ENCODE results near the gene LUC7L. TPM values are rescaled to one million over a fixed set of nuclear protein-coding genes. Genes with fewer than 3 reads are reported as not detected.
A peak's percentile ranks its signal among the peaks of the same experiment; 100 is the strongest.

Gene LUC7L
- total RNA-seq, 1 experiment from 2014 or later, result 74.1 TPM

DNA sequence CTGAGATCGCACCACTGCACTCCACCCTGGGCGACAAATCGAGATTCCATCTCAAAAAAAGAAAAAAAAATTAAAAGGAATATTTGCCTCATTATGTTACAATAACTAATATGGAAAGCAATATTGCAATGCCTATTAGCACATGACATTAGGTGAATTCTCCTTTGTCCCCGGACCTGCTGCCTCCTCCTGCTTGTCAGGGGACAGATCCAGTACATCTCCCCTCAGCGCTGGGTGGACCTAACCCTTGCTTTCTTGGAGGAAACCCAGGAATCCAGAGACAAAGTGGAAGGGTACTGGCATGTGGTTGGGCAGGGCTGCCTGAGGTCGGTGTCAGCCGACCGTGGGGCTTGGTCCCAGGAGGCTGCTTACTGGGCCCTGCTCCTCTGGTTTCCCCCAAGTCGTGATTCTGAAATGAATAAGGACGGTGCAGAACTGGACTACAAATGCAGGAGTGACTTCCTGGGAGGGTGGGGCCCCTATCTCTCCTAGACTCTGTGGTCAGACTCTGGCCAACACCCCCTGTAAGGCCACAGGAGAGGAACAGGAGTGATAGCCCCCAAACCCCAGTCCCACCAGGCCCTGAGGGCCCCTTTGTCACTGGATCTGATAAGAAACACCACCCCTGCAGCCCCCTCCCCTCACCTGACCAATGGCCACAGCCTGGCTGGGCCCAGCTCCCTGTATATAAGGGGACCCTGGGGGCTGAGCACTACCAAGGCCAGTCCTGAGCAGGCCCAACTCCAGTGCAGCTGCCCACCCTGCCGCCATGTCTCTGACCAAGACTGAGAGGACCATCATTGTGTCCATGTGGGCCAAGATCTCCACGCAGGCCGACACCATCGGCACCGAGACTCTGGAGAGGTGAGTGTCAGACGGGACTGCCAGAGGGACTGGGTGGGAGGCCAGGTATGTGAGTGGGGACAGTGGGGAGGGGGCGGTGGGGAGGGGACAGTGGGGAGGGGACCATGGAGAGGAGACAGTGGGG, 76.8 kb downstream of the LUC7L start, which contains the start of gene HBZ:
HBZ (plus strand) TSS at position 504 of the 988 bp plus-strand sequence; CDS start at position 770, 266 bp downstream.
- Mint-ChIP-seq H3K27me3 (ENCODE audit: insufficient read depth, unreplicated experiment) (peaks cover 15% of the 10 kb centered on the region), H3K36me3 (ENCODE audit: insufficient read depth, unreplicated experiment) (no peaks in the 10 kb centered on the region), H3K4me1 (ENCODE audit: insufficient read depth, unreplicated experiment) (peaks cover 15% of the 10 kb centered on the region), H3K9me3 (ENCODE audit: unreplicated experiment) (no peaks in the 10 kb centered on the region), H3K27ac (ENCODE audit: low read depth, unreplicated experiment) (peak within 1 kb of the TSS; percentile 31), H3K4me3 (ENCODE audit: unreplicated experiment) (no peak within 1 kb of the TSS)
- BruUV-seq (replicated peaks), result no TSS peak
- CTCF ChIA-PET, result interaction anchor here (1.1 kb wide), 1 partner anchor 35 kb away, joined by 4 read pairs; no protein-coding TSS in a partner anchor
- intact Hi-C loops (cut with micrococcal nuclease), result no loop called here
- POLR2A ChIA-PET, result no interaction called here
- TF ChIP-seq, protein P1, sequence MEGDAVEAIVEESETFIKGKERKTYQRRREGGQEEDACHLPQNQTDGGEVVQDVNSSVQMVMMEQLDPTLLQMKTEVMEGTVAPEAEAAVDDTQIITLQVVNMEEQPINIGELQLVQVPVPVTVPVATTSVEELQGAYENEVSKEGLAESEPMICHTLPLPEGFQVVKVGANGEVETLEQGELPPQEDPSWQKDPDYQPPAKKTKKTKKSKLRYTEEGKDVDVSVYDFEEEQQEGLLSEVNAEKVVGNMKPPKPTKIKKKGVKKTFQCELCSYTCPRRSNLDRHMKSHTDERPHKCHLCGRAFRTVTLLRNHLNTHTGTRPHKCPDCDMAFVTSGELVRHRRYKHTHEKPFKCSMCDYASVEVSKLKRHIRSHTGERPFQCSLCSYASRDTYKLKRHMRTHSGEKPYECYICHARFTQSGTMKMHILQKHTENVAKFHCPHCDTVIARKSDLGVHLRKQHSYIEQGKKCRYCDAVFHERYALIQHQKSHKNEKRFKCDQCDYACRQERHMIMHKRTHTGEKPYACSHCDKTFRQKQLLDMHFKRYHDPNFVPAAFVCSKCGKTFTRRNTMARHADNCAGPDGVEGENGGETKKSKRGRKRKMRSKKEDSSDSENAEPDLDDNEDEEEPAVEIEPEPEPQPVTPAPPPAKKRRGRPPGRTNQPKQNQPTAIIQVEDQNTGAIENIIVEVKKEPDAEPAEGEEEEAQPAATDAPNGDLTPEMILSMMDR (IDR thresholded peaks at IDR 0.05; ENCODE audit: unreplicated experiment), result no peak
- DNase-seq (ENCODE audit: unreplicated experiment), result no peak

DNA sequence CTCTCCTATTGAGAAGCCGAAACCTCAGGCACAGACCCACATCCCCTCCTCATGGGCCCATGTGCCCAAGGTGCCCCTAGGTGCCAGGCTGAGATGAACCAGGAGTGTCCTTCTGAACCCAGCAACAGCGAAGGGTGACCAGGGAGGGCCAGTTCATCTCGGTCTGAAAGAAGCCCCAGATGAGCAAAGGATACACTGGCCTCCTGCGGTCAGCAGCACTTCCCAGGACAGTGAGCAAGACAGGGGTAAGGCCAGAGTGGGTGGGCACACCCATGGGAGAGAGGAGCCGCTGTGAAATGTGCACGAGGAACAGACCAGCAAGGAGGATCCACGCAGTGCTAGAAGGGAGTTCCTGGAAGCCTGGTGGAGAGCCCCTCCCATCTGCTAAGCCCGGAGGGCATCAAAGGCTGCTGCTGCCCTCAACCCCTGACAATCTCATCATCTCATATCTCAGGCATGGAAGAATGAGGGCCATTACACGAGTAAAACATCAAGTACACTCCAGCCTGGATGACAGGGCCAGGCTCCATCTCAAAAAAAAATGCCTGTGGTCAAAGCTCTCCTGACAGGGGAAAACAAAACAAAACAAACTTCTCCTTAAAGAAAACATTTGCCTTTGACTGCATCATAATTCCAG, 80.1 kb downstream of the LUC7L start:
- BruUV-seq (replicated peaks), result no TSS peak

GRCh38 chr16:146646-147045, 82.6 kb downstream of the LUC7L start:
- intact Hi-C loops (cut with micrococcal nuclease), result no loop called here
- CTCF ChIA-PET, result no interaction called here
- no peak overlapping the region for H3K27ac Mint-ChIP-seq (ENCODE audit: low read depth, unreplicated experiment)
- BruUV-seq (replicated peaks), result no TSS peak
- H3K36me3 Mint-ChIP-seq (ENCODE audit: insufficient read depth, unreplicated experiment), result no peaks in the 10 kb centered on the region
- H3K4me1 Mint-ChIP-seq (ENCODE audit: insufficient read depth, unreplicated experiment), result peaks cover 6% of the 10 kb centered on the region
- no peaks in the 10 kb centered on the region for H3K9me3 Mint-ChIP-seq (ENCODE audit: unreplicated experiment)
- POLR2A ChIA-PET, result no interaction called here
- no peak for DNase-seq (ENCODE audit: unreplicated experiment)
- H3K27me3 Mint-ChIP-seq (ENCODE audit: insufficient read depth, unreplicated experiment), result no peaks in the 10 kb centered on the region
- TF ChIP-seq, protein P1 (IDR thresholded peaks at IDR 0.05; ENCODE audit: unreplicated experiment), result no peak
- H3K4me3 Mint-ChIP-seq (ENCODE audit: unreplicated experiment), result no peak overlapping the region

More for the DNA sequence above, 80.1 kb downstream of the LUC7L start:
- Mint-ChIP-seq H3K4me1 (ENCODE audit: insufficient read depth, unreplicated experiment) (peaks cover 6% of the 10 kb centered on the region), H3K9me3 (ENCODE audit: unreplicated experiment) (no peaks in the 10 kb centered on the region), H3K27ac (ENCODE audit: low read depth, unreplicated experiment) (no peak overlapping the region), H3K4me3 (ENCODE audit: unreplicated experiment) (no peak overlapping the region), H3K27me3 (ENCODE audit: insufficient read depth, unreplicated experiment) (peaks cover under 1% of the 10 kb centered on the region), H3K36me3 (ENCODE audit: insufficient read depth, unreplicated experiment) (no peaks in the 10 kb centered on the region)
- intact Hi-C loops (cut with micrococcal nuclease), result no loop called here
- ChIA-PET POLR2A (interaction anchor here (0.7 kb wide), 1 partner anchor 14 kb away, joined by 4 read pairs; no protein-coding TSS in a partner anchor), CTCF (interaction anchor here (0.6 kb wide), 1 partner anchor 33 kb away, joined by 3 read pairs; no protein-coding TSS in a partner anchor)
- no peak for DNase-seq (ENCODE audit: unreplicated experiment)
- TF ChIP-seq, protein P1 (IDR thresholded peaks at IDR 0.05; ENCODE audit: unreplicated experiment), result no peak

DNA sequence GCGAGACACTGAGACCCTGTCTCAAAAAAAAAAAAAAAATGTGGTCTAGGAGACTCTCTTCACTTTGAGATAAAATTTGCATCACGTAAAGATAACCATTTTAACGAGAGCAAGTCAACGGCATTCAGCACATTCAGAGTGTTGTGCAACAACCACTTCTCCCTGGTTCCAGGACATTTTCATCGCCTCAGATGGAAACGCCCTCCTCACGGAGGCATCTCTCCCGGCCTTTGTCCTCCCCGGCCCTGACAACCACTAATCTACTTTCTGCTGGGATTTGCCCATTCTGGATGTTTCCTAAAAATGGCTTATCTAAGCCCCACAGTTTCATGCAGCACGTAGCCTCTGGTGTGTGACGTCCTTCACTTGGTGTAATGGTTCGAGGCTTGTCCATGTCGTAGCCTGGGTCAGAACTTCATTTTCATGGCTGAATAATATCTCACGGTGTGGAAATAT, 84.4 kb downstream of the LUC7L start:
- ChIA-PET POLR2A (no interaction called here), CTCF (interaction anchor here (0.7 kb wide), 1 partner anchor 37 kb away, joined by 4 read pairs; no protein-coding TSS in a partner anchor)
- no peak overlapping the region for H3K27ac Mint-ChIP-seq (ENCODE audit: low read depth, unreplicated experiment)
- no peaks in the 10 kb centered on the region for H3K9me3 Mint-ChIP-seq (ENCODE audit: unreplicated experiment)
- no peak for DNase-seq (ENCODE audit: unreplicated experiment)
- H3K4me1 Mint-ChIP-seq (ENCODE audit: insufficient read depth, unreplicated experiment), result peaks cover 6% of the 10 kb centered on the region
- H3K4me3 Mint-ChIP-seq (ENCODE audit: unreplicated experiment), result no peak overlapping the region
- H3K36me3 Mint-ChIP-seq (ENCODE audit: insufficient read depth, unreplicated experiment), result no peaks in the 10 kb centered on the region
- TF ChIP-seq, protein P1 (IDR thresholded peaks at IDR 0.05; ENCODE audit: unreplicated experiment), result no peak
- no TSS peak for BruUV-seq (replicated peaks)
- intact Hi-C loops (cut with micrococcal nuclease), result no loop called here
- H3K27me3 Mint-ChIP-seq (ENCODE audit: insufficient read depth, unreplicated experiment), result no peaks in the 10 kb centered on the region
